Stimulated activated memory B cell treated with anti-CD40 and anti-IgM and Interleukin-4, amounts not matched to agents 10 μg/mL and 1 μg/mL and 100 μg/mL, for 72 hours (primary cell): ENCODE results near the gene MEGF6.

Source experiments
- ATAC-seq: fragments of 150-1000 bp; cut with Tn5 transposase; 2 replicates; pipeline ENCODE4 v1.10.0; 2021
- H3K27ac Mint-ChIP-seq: one replicate; pipeline ENCODE4 v1.8.0; 2022; ENCODE audit warnings: mild to moderate bottlenecking, mixed read lengths
- H3K27me3 Mint-ChIP-seq: one replicate; pipeline ENCODE4 v1.8.0; 2022; ENCODE audit warnings: mixed read lengths
- H3K36me3 Mint-ChIP-seq: one replicate; pipeline ENCODE4 v1.8.0; 2022; ENCODE audit warnings: mixed read lengths
- H3K4me1 Mint-ChIP-seq: one replicate; pipeline ENCODE4 v1.8.0; 2022; ENCODE audit warnings: mixed read lengths
- H3K4me3 Mint-ChIP-seq: one replicate; pipeline ENCODE4 v1.8.0; 2022; ENCODE audit warnings: mild to moderate bottlenecking, moderate library complexity, mixed read lengths
- H3K9me3 Mint-ChIP-seq: one replicate; pipeline ENCODE4 v1.8.0; 2022; ENCODE audit warnings: mixed read lengths

The MEGF6 gene

GRCh38 chr1:3453891-3454810 is 157.2 kb downstream of the MEGF6 start, which contains the start of gene ARHGEF16:
Gene ARHGEF16, plus strand, starts transcription at chr1:3454665. Its CDS starts 8,420 bp downstream, at chr1:3463085.
- H3K9me3 Mint-ChIP-seq, result no peaks in the 10 kb centered on the region
- no peak for ATAC-seq
- peaks cover 53% of the 10 kb centered on the region for H3K27me3 Mint-ChIP-seq
- H3K36me3 Mint-ChIP-seq, result no peaks in the 10 kb centered on the region
- peaks cover 6% of the 10 kb centered on the region for H3K4me1 Mint-ChIP-seq
- peak within 1 kb of the TSS; percentile 44 for H3K27ac Mint-ChIP-seq
- peak within 1 kb of the TSS; percentile 67 for H3K4me3 Mint-ChIP-seq

DNA sequence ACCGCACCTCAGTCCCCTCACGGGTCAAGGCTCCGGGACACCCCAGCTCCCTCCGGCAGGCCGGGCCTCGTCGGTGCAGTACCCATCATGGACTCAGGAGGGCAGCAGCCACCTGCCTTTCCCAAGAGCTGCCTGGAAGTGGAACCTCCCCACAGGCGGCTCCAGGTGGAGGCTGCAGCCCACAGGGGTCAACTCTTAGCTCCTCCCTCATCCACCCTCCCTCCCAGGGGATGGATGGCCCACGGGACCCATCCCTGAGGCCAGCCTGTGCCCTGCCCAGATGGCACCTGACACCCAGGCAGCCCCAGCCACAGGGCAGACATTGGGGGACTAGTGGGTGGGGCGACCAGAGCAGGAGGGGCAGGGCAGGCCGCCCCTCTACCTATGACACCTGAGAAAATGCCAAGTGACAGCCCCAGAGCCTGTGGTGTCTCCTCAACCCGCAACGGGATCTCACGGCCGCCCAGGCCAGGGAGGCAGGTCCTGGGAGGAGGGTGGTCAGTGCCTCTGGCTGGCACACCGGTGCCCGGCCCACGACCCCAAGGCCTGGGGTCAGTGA is 158.0 kb downstream of the MEGF6 start:
- Mint-ChIP-seq H3K9me3 (no peaks in the 10 kb centered on the region), H3K27me3 (peaks cover 54% of the 10 kb centered on the region), H3K4me3 (peak overlapping the region; percentile 63)

DNA sequence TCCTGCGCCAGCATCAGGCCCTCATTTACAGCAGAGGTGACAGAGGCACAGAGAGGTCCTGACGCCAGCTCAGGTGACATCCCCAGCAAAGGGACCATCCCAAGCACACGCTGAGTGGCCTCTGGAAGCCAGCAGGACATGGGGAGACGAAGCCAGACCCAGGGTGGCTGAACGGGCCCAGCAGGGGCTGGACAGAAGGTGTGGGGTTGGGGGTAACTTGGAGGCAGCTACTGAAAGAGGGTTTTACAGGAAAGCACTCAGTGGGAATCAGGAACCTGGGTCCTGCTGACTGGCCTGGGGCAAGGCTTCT is 158.5 kb downstream of the MEGF6 start:
- ATAC-seq, result no peak
- peaks cover 6% of the 10 kb centered on the region for H3K4me1 Mint-ChIP-seq
- H3K36me3 Mint-ChIP-seq, result no peaks in the 10 kb centered on the region
- H3K27me3 Mint-ChIP-seq, result peaks cover 58% of the 10 kb centered on the region
- H3K9me3 Mint-ChIP-seq, result peaks cover 4% of the 10 kb centered on the region
- peak overlapping the region; percentile 44 for H3K27ac Mint-ChIP-seq
- no peak overlapping the region for H3K4me3 Mint-ChIP-seq

More for the DNA sequence above, 158.0 kb downstream of the MEGF6 start:
- Mint-ChIP-seq H3K4me1 (peaks cover 6% of the 10 kb centered on the region), H3K36me3 (no peaks in the 10 kb centered on the region), H3K27ac (peak overlapping the region; percentile 44)
- peak; percentile 72 for ATAC-seq

DNA sequence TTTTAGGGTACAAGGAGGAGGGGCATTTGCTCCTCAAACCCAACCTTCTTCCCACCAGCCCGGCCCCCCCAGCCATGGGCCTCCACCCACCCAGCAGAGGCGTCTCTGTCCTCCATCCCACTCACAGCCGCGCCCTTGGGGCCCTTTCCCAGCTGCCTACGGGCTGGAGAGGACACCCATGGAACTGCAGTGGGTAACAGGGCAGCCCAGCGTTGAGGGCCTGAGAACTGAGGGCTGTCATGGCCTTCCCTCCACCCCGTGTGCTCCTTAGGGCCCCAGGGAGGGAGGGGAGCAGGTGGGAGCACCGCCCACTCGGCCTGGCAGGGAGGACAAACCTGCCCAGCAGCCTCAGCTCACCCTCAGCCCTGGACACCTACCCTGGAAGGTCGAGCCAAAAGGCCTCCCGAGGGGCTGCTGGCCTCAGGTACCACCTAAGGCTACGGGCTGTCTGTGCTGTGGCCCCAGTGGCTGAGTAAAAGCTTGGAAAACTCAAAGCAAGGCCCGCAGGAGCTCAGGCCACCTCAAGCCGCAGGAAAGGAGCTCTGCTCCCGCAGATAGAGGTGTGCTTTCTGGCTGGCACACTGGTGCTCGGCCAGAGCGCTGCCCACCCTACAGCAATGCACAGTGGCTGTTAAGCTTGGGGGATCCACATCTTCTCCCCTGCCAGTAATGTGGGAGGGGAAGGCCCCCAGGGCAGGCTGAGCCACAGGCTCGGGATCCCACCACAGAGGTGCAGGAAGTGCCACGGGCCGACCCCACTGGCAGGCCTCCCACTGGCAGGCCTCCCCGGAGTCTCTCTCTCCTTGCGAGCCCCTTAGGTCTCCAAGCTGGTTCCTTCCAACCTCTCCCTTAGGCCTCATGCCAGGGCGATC is 159.1 kb downstream of the MEGF6 start:
- no peak for ATAC-seq
- Mint-ChIP-seq H3K36me3 (no peaks in the 10 kb centered on the region), H3K27ac (peak overlapping the region; percentile 44), H3K4me3 (no peak overlapping the region), H3K27me3 (peaks cover 64% of the 10 kb centered on the region), H3K4me1 (peaks cover 6% of the 10 kb centered on the region), H3K9me3 (peaks cover 9% of the 10 kb centered on the region)

- Mint-ChIP-seq H3K36me3 (no peaks in the 10 kb centered on the region), H3K27ac (no peak overlapping the region), H3K9me3 (peaks cover 9% of the 10 kb centered on the region), H3K27me3 (peaks cover 65% of the 10 kb centered on the region), H3K4me3 (no peak overlapping the region), H3K4me1 (peaks cover 6% of the 10 kb centered on the region)
- ATAC-seq, result no peak
Observed at GRCh38 chr1:3450983-3451382, 160.3 kb downstream of the MEGF6 start.

GRCh38 chr1:3450202-3450863 is 161.0 kb downstream of the MEGF6 start:
- Mint-ChIP-seq H3K9me3 (peaks cover 9% of the 10 kb centered on the region), H3K27me3 (peaks cover 59% of the 10 kb centered on the region), H3K36me3 (no peaks in the 10 kb centered on the region), H3K4me1 (peaks cover 6% of the 10 kb centered on the region), H3K27ac (no peak overlapping the region), H3K4me3 (no peak overlapping the region)
- no peak for ATAC-seq

DNA sequence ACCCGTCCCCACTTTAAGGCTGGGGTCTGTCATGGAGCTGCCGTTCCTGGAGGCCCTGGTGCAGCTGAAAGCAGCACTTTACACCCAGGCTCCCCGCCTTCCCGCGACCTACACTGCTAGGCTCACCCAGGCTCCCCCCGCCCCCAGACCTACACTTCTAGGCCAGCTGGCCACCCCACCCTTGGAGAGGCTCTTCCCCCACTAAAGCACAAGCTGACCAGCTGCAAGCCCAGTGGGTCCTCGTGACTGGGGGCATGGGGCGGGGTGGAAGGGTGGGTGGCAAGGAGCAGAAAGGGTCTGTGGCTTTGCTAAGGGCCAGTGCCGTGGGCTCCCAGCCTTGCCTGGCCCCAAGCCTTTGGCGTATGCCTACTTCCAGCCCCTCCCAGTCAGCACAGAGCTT is 166.6 kb downstream of the MEGF6 start:
- H3K4me3 Mint-ChIP-seq, result no peak overlapping the region
- H3K27ac Mint-ChIP-seq, result no peak overlapping the region
- H3K36me3 Mint-ChIP-seq, result no peaks in the 10 kb centered on the region
- peaks cover 51% of the 10 kb centered on the region for H3K27me3 Mint-ChIP-seq
- no peaks in the 10 kb centered on the region for H3K4me1 Mint-ChIP-seq
- peaks cover 9% of the 10 kb centered on the region for H3K9me3 Mint-ChIP-seq
- peak; percentile 56 for ATAC-seq

GRCh38 chr1:3444298-3444697 is 167.0 kb downstream of the MEGF6 start:
- Mint-ChIP-seq H3K27ac (no peak overlapping the region), H3K27me3 (peaks cover 46% of the 10 kb centered on the region), H3K4me3 (no peak overlapping the region), H3K36me3 (no peaks in the 10 kb centered on the region), H3K4me1 (no peaks in the 10 kb centered on the region), H3K9me3 (peaks cover 9% of the 10 kb centered on the region)
- no peak for ATAC-seq

DNA sequence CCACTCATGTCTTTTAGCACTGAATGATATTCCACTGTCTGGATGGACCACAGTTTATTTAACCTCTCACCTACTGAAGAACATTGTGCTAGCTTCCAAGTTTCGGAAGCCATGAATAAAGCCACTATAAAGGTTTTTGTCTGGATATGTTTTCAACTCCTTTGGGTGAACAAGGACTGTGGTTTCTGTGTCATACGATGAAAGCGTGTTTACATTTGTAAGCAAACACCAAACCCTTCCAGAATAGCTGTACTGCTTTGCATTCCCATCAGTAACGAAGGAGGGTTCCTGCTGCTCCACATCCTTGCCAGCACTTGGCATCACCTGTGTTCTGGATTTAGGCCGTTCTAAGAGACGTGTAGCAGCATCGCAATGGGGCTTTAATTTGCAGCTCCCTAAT is 167.5 kb downstream of the MEGF6 start:
- no peak overlapping the region for H3K4me3 Mint-ChIP-seq
- no peaks in the 10 kb centered on the region for H3K4me1 Mint-ChIP-seq
- no peaks in the 10 kb centered on the region for H3K36me3 Mint-ChIP-seq
- peaks cover 44% of the 10 kb centered on the region for H3K27me3 Mint-ChIP-seq
- no peak for ATAC-seq
- H3K27ac Mint-ChIP-seq, result no peak overlapping the region
- H3K9me3 Mint-ChIP-seq, result peaks cover 9% of the 10 kb centered on the region

- Mint-ChIP-seq H3K4me3 (no peak overlapping the region), H3K36me3 (no peaks in the 10 kb centered on the region), H3K4me1 (no peaks in the 10 kb centered on the region), H3K27ac (no peak overlapping the region), H3K9me3 (peaks cover 6% of the 10 kb centered on the region), H3K27me3 (peaks cover 38% of the 10 kb centered on the region)
- no peak for ATAC-seq
Observed at GRCh38 chr1:3442901-3443300, 168.4 kb downstream of the MEGF6 start.

- peaks cover 35% of the 10 kb centered on the region for H3K27me3 Mint-ChIP-seq
Observed at GRCh38 chr1:3442331-3442730, 169.0 kb downstream of the MEGF6 start.

GRCh38 chr1:3441880-3442279 is 169.4 kb downstream of the MEGF6 start:
- H3K27me3 Mint-ChIP-seq, result peaks cover 37% of the 10 kb centered on the region
- no peak overlapping the region for H3K27ac Mint-ChIP-seq
- no peaks in the 10 kb centered on the region for H3K9me3 Mint-ChIP-seq

More at GRCh38 chr1:3442331-3442730, 169.0 kb downstream of the MEGF6 start:
- H3K36me3 Mint-ChIP-seq, result no peaks in the 10 kb centered on the region
- no peaks in the 10 kb centered on the region for H3K4me1 Mint-ChIP-seq
- H3K27ac Mint-ChIP-seq, result no peak overlapping the region
- peaks cover under 1% of the 10 kb centered on the region for H3K9me3 Mint-ChIP-seq
- ATAC-seq, result no peak
- H3K4me3 Mint-ChIP-seq, result no peak overlapping the region

GRCh38 chr1:3441410-3441847 is 169.9 kb downstream of the MEGF6 start:
- no peaks in the 10 kb centered on the region for H3K36me3 Mint-ChIP-seq
- H3K27me3 Mint-ChIP-seq, result peaks cover 42% of the 10 kb centered on the region
- no peak overlapping the region for H3K27ac Mint-ChIP-seq
- no peaks in the 10 kb centered on the region for H3K4me1 Mint-ChIP-seq
- H3K4me3 Mint-ChIP-seq, result no peak overlapping the region
- H3K9me3 Mint-ChIP-seq, result no peaks in the 10 kb centered on the region
- no peak for ATAC-seq

More at GRCh38 chr1:3441880-3442279, 169.4 kb downstream of the MEGF6 start:
- Mint-ChIP-seq H3K4me1 (no peaks in the 10 kb centered on the region), H3K36me3 (no peaks in the 10 kb centered on the region), H3K4me3 (no peak overlapping the region)
- ATAC-seq, result no peak

DNA sequence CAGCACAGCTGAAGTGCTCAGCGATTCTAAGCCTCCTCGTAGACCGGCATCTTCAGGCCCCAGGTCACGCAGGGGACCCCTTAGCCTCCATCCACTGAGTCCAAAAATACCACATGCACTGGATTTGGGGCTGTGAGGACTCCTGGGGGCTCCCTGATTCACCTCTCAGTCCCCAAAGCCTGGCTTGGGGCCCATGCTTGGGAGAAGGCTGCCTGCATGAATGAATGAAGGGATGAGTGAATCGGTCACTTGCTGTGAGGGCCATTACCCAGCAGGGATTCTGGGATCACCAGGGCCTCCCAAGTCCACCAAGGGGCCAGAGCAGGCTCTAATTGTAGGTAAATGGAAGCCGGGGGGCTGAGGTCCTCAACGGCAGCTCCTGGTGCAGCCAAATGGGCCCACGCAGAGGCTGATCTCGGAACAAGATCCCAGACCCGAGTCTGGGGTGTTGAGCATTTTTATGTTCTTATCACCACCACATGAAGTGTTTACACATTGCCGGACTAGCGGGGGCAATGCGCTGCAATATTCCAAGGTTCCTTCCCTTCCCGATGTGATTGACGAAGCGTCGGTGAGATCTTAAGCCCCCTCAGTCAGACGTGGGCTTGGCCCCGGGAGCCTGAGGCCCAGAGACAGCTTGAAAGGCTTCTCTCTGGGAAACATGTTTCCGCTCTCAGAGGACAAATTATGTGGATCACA is 170.4 kb downstream of the MEGF6 start:
- H3K36me3 Mint-ChIP-seq, result no peaks in the 10 kb centered on the region
- H3K4me3 Mint-ChIP-seq, result no peak overlapping the region
- H3K27ac Mint-ChIP-seq, result no peak overlapping the region
- H3K4me1 Mint-ChIP-seq, result no peaks in the 10 kb centered on the region
- H3K27me3 Mint-ChIP-seq, result peaks cover 42% of the 10 kb centered on the region
- no peaks in the 10 kb centered on the region for H3K9me3 Mint-ChIP-seq
- ATAC-seq, result no peak
